DND-41 (cell line): ENCODE results near the gene VPS37C.
"Not testable (repeated sequence)": the region's sequence is repeated elsewhere in the genome, so short reads cannot be mapped to it uniquely, and the experiment has no call there.

Source experiments
- EZH2 ChIP-seq: IDR thresholded peaks from 3 replicates; pipeline ENCODE4 v1.6.1; 2012; ENCODE audit warnings: borderline replicate concordance, low read depth, mild to moderate bottlenecking, moderate library complexity, low read length, inconsistent platforms; ENCODE audit not compliant: severe bottlenecking
- TF ChIP-seq, protein P1 (sequence below): IDR thresholded peaks from 2 replicates; pipeline ENCODE4 v1.5.1; 2012; ENCODE audit warnings: borderline replicate concordance, low read length, moderate library complexity, mild to moderate bottlenecking; ENCODE audit not compliant: poor library complexity, severe bottlenecking; ENCODE audit errors: extremely low read depth

DNA sequence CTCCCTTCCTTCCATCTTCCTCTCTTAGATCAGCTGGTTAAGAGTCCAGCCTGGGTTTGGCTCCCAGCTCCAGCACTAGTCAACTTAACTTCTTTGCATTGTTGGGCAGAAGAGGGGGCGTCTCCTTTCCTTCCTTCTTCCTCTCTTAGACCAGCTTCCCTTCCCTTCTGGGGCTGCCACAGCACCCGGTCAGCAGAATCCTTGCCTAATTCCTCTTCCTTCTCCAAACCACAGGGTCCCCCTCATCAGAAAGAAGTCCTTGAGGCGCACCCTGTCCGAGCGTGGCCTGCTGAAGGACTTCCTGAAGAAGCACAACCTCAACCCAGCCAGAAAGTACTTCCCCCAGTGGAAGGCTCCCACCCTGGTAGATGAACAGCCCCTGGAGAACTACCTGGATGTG lies 42.6 kb upstream of the VPS37C start:
- TF ChIP-seq, protein P1, sequence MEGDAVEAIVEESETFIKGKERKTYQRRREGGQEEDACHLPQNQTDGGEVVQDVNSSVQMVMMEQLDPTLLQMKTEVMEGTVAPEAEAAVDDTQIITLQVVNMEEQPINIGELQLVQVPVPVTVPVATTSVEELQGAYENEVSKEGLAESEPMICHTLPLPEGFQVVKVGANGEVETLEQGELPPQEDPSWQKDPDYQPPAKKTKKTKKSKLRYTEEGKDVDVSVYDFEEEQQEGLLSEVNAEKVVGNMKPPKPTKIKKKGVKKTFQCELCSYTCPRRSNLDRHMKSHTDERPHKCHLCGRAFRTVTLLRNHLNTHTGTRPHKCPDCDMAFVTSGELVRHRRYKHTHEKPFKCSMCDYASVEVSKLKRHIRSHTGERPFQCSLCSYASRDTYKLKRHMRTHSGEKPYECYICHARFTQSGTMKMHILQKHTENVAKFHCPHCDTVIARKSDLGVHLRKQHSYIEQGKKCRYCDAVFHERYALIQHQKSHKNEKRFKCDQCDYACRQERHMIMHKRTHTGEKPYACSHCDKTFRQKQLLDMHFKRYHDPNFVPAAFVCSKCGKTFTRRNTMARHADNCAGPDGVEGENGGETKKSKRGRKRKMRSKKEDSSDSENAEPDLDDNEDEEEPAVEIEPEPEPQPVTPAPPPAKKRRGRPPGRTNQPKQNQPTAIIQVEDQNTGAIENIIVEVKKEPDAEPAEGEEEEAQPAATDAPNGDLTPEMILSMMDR: not testable (repeated sequence)
- TF ChIP-seq EZH2: not testable (repeated sequence)
